ENCODE results near the gene CBX4. TPM values are rescaled to one million over a fixed set of nuclear protein-coding genes. Genes with fewer than 3 reads are reported as not detected.

CBX4 gene
- total and polyA plus RNA-seq, 2 of the 13 experiments (the other 11 are each of a cell fraction or from before 2014, with no cell fraction given), result 25.8 to 50.8 TPM

- DNase-seq (ENCODE audit: low spot score), result peak; percentile 73
- no peaks in the 10 kb centered on the region for H3K9me3 ChIP-seq (ENCODE audit: low read length)
- intact Hi-C loops (cut with micrococcal nuclease; ENCODE audit: unreplicated experiment) (loop anchor here (1.0 to 10.0 kb wide), 3 partner anchors 20 to 87 kb away; no protein-coding TSS in a partner anchor), in situ Hi-C loops (cut with HindIII; ENCODE audit: extremely low pct_ligation_motif_present, low pct_unique_long_range_greater_than_20kb) (no loop called here)
- H3K27ac ChIP-seq (ENCODE audit: extremely low read length, insufficient read depth, low read length), result peak overlapping the region; percentile 82
- H3K36me3 ChIP-seq (replicated peaks in 1 of 2; ENCODE audit: control insufficient read depth in 1 of 2, insufficient read depth in 2 of 2, low read length in 2 of 2), result peaks cover 6 to 12% of the 10 kb centered on the region in 2 experiments; a peak in 4 of 5 replicates
- peak overlapping the region; percentile 62 to 79 (median 73) for H3K4me3 ChIP-seq (replicated peaks in 1 of 3; ENCODE audit: insufficient read depth in 1 of 3, low read depth in 2 of 3, low read length in 3 of 3)
- H3K4me2 ChIP-seq (ENCODE audit: low read depth, low read length), result peak overlapping the region; percentile 88
- no peak overlapping the region for H2AFZ ChIP-seq (ENCODE audit: low read length)
- H4K20me1 ChIP-seq (ENCODE audit: insufficient read depth, low read length), result peaks cover 24% of the 10 kb centered on the region; the same call in 1 of the 2 replicates
- H3K4me1 ChIP-seq (ENCODE audit: insufficient read depth, low read length), result peaks cover 87% of the 10 kb centered on the region
- WGBS (ENCODE audit: low lambda C conversion rate), result 2% methylated on average over 27 of the region's 33 CpGs
- POLR2A ChIA-PET, result interaction anchor here (0.7 to 11.1 kb wide), 12 partner anchors 8 to 158 kb away, joined by 3 to 274 read pairs (median 6); partner anchors contain the start of genes CBX4 and CBX8
- H3K27me3 ChIP-seq (ENCODE audit: control insufficient read depth in 1 of 2, insufficient read depth in 2 of 2, low read length in 2 of 2), result no peaks in the 10 kb centered on the region; a peak in 2 of 5 replicates
- CTCF ChIA-PET (ENCODE audit: low intra/inter-chr PET ratio, low total read pairs), result no interaction called here
- peak overlapping the region; percentile 83 for H3K9ac ChIP-seq (ENCODE audit: insufficient read depth, low read depth, low read length)
- peaks cover 19% of the 10 kb centered on the region for H3K79me2 ChIP-seq (ENCODE audit: insufficient read depth, low read length)
- peak; percentile 46 for FAIRE-seq
- ATAC-seq, result peak; percentile 63
- BruUV-seq (replicated peaks), result no TSS peak
- TF ChIP-seq ZFYVE20 (CRISPR knock-in tag; IDR thresholded peaks at IDR 0.05; ENCODE audit: borderline replicate concordance, low read depth) (no peak), ZNF576 (CRISPR knock-in tag; IDR thresholded peaks at IDR 0.05) (no peak), POLR2A (IDR thresholded peaks at IDR 0.05; ENCODE audit: insufficient read depth in 1 of 2, low read depth in 2 of 2, low read length in 2 of 2) (0 out of 4 replicates have a peak, but pooled peaks of 1 of the 2 experiments have one; percentile 11), ZNF740 (CRISPR knock-in tag; IDR thresholded peaks at IDR 0.05) (peak; percentile 67; the same call in 1 of the 2 replicates), FOXK1 (CRISPR knock-in tag; IDR thresholded peaks at IDR 0.05; ENCODE audit: borderline replicate concordance, low read depth) (no peak), SP2 (CRISPR knock-in tag; IDR thresholded peaks at IDR 0.05) (0 out of 2 replicates have a peak, but pooled peaks have one; percentile 52), ZNF768 (CRISPR knock-in tag; IDR thresholded peaks at IDR 0.05) (no peak), ZHX1 (CRISPR knock-in tag; IDR thresholded peaks at IDR 0.05; ENCODE audit: low read depth) (no peak), HOMEZ (CRISPR knock-in tag; IDR thresholded peaks at IDR 0.05; ENCODE audit: low read depth) (no peak), PAF1 (CRISPR knock-in tag; IDR thresholded peaks at IDR 0.05) (no peak), SAP130 (CRISPR knock-in tag; IDR thresholded peaks at IDR 0.05; ENCODE audit: low read depth) (peak; percentile 57), ARID5B (CRISPR knock-in tag; IDR thresholded peaks at IDR 0.05) (0 out of 2 replicates have a peak, but pooled peaks have one; percentile 8), ZNF224 (CRISPR knock-in tag; IDR thresholded peaks at IDR 0.05) (no peak)
Measured at GRCh38 chr17:79831265-79832217, 7.7 kb downstream of the CBX4 start.
